K562 (cell line): ENCODE measurements around the gene CXCR5. TPM values are rescaled to one million over a fixed set of nuclear protein-coding genes. Genes with fewer than 3 reads are reported as not detected.
A peak's percentile ranks its signal among the peaks of the same experiment; 100 is the strongest.

Experiments used
- ATF7 ChIP-seq: fragments of 450-650 bp; IDR thresholded peaks from 2 replicates; pipeline ENCODE4 v1.7.1; 2014; ENCODE audit warnings: mild to moderate bottlenecking, moderate library complexity
- CHCHD3 ChIP-seq: fragments of 250-450 bp; sonication (Bioruptor Pico); IDR thresholded peaks from 2 replicates; pipeline ENCODE4 v2.1.2; 2022; ENCODE audit warnings: mild to moderate bottlenecking
- ETV6 ChIP-seq, 3 experiments: fragments of 150-350 bp in 1 of 3; sonication (generic) in 1 of 3; formaldehyde crosslinking in 1 of 3; IDR thresholded peaks; 2 replicates each; pipeline versions ENCODE4 v1.6.1 to v1.8.0; 2014 to 2022; ENCODE audit warnings: borderline replicate concordance in 2 of 3, low read depth in 2 of 3, antibody characterized with exemption in 1 of 3, low read length in 1 of 3, mild to moderate bottlenecking in 1 of 3, missing genetic modification reagents in 1 of 3
- FUS ChIP-seq: fragments of 200-400 bp; formaldehyde crosslinking; optimal IDR thresholded peaks from 2 replicates; pipeline ENCODE3; 2017; ENCODE audit warnings: low read depth, low read length
- HDAC8 ChIP-seq: fragments of 450-650 bp; IDR thresholded peaks from 2 replicates; pipeline ENCODE4 v1.6.1; 2016; ENCODE audit warnings: mild to moderate bottlenecking, missing genetic modification characterization, moderate library complexity, missing compliant biosample characterization
- HNRNPK ChIP-seq: fragments of 200-400 bp; formaldehyde crosslinking; IDR thresholded peaks from one replicate; pipeline ENCODE4 v1.6.1; 2018; ENCODE audit warnings: mild to moderate bottlenecking, low read depth, low read length; ENCODE audit not compliant: poor library complexity, severe bottlenecking
- NBN ChIP-seq: fragments of 450-650 bp; IDR thresholded peaks from 2 replicates; pipeline ENCODE4 v1.6.1; 2016; ENCODE audit warnings: low read depth, mild to moderate bottlenecking
- POLR2A ChIP-seq: fragments of 450-650 bp; conservative IDR thresholded peaks from 2 replicates; pipeline ENCODE4 v1.6.1; 2016
- SAFB ChIP-seq: fragments of 200-400 bp; formaldehyde crosslinking; IDR thresholded peaks from 2 replicates; pipeline ENCODE4 v1.6.1; 2017; ENCODE audit warnings: low read depth, low read length, borderline replicate concordance
- SMARCE1 ChIP-seq: fragments of 450-650 bp; IDR thresholded peaks from 2 replicates; pipeline ENCODE4 v1.7.1; 2016; ENCODE audit warnings: mild to moderate bottlenecking
- TBP ChIP-seq: optimal IDR thresholded peaks from 2 replicates; pipeline ENCODE3; 2011; ENCODE audit warnings: low read depth, low read length, improper control_type of control experiment
- ZNF143 ChIP-seq: sonication (generic); formaldehyde crosslinking; IDR thresholded peaks from 2 replicates; pipeline ENCODE4 v1.9.0; 2022; ENCODE audit warnings: mild to moderate bottlenecking, missing genetic modification reagents
- polyA plus RNA-seq, 8 experiments: library from polyadenylated mRNA; depleted of rRNA in 4 of 8; stranded (reverse) in 5 of 8; unstranded in 3 of 8; fragments of >200 nt; fragmentation: Nextera tagmentation in 2 of 8; fragmentation: Illumina TruSeq in 1 of 8; extraction: Ambion mirVana in 2 of 8; extraction: Trizol in 1 of 8; gene quantifications; 2 replicates each; pipeline versions ENCODE4 v1.2.1 to v1.2.3, GENCODE V29; 2011 to 2014; ENCODE audit warnings: inconsistent platforms in 1 of 8, missing spikeins in 1 of 8
- total RNA-seq, 7 experiments: library from RNA; depleted of rRNA in 6 of 7; stranded (reverse); fragments of >200 nt in 6 of 7; fragmentation: Illumina TruSeq in 2 of 7; extraction: Trizol in 2 of 7; gene quantifications; 2 replicates each; pipeline versions ENCODE4 v1.2.1 to v1.2.3, GENCODE V29; 2011 to 2021; ENCODE audit warnings: low replicate concordance in 1 of 7
- TF ChIP-seq, protein P1 (sequence below): fragments of 450-650 bp; IDR thresholded peaks from 2 replicates; pipeline ENCODE4 v1.6.1; 2016; ENCODE audit warnings: borderline replicate concordance
- TF ChIP-seq, protein P2 (sequence below), 3 experiments: fragments of 200-800 bp in 1 of 3; sonication (Bioruptor generic) in 1 of 3; sonication (generic) in 1 of 3; formaldehyde crosslinking in 1 of 3; IDR thresholded peaks; 2 replicates each; pipeline versions ENCODE4 v1.6.1 to v1.8.0; 2016 to 2022; ENCODE audit warnings: mild to moderate bottlenecking in 2 of 3, missing compliant biosample characterization in 2 of 3, missing genetic modification characterization in 2 of 3, missing genetic modification reagents in 1 of 3
- TF ChIP-seq, protein P3 (sequence below): fragments of 250-450 bp; sonication (Bioruptor Pico); IDR thresholded peaks from 2 replicates; pipeline ENCODE4 v1.9.0; 2021; ENCODE audit warnings: mild to moderate bottlenecking
- TF ChIP-seq, protein P4 (sequence below): fragments of 450-650 bp; IDR thresholded peaks from 2 replicates; pipeline ENCODE4 v1.6.1; 2016; ENCODE audit warnings: missing biosample characterization, missing genetic modification characterization
- TF ChIP-seq, protein P5 (sequence below), 2 experiments: IDR thresholded peaks; 2 replicates each; pipeline ENCODE4 v1.6.1; 2012; ENCODE audit warnings: improper control_type of control experiment in 2 of 2, low read depth in 2 of 2, low read length in 2 of 2, borderline replicate concordance in 1 of 2
- TF ChIP-seq, protein P6 (sequence below): sonication (generic); formaldehyde crosslinking; IDR thresholded peaks from 2 replicates; pipeline ENCODE4 v1.8.1; 2023; ENCODE audit warnings: mild to moderate bottlenecking, missing genetic modification reagents, moderate library complexity

CXCR5 gene
- total and polyA plus RNA-seq, 9 of the 15 experiments (the other 6 are each of a cell fraction or from before 2014, with no cell fraction given): 0.03 to 0.06 TPM; not detected in 7

DNA sequence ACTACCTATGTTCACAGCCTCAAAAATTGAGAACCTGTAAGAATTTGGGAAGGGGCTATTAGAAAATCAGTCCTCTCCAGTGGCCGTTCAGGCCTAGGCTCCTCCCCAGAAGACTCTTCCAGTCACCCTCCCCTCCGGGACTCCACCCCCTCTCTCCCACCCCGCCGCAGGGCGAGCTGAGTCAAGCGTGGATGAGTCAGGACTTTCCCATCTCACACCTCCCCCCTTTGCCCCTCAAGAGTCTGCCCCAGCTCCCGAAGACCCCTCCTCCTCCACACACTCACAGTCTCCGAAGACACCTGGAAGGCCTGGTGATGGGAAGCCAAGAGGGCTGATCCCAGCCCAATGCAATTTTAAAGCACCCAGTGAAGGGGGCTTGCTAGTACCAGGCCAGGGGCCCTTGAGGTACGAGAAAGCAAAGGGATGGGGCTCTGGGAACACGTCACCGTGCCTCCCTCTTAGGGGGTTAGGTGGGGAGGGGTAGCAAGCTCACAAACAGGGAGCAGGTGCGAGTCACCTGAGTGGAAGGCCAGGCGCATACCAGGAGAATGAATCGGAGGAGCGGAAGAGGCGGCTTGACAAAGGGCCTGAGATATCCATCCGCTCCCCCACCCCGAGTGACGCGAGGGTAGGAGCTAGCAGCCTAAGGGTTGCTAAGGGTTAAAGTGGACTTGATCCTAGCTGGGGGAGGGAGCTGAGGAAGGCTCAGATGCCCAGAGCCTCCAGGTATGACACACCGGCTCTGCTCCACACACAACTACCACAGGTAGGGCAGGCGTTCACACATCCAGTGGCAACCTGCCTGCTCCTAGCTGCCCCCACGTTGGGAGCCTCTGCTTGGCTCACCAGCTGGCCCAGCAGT, 28.4 kb downstream of the CXCR5 start (continued):
- TF ChIP-seq, protein P1, sequence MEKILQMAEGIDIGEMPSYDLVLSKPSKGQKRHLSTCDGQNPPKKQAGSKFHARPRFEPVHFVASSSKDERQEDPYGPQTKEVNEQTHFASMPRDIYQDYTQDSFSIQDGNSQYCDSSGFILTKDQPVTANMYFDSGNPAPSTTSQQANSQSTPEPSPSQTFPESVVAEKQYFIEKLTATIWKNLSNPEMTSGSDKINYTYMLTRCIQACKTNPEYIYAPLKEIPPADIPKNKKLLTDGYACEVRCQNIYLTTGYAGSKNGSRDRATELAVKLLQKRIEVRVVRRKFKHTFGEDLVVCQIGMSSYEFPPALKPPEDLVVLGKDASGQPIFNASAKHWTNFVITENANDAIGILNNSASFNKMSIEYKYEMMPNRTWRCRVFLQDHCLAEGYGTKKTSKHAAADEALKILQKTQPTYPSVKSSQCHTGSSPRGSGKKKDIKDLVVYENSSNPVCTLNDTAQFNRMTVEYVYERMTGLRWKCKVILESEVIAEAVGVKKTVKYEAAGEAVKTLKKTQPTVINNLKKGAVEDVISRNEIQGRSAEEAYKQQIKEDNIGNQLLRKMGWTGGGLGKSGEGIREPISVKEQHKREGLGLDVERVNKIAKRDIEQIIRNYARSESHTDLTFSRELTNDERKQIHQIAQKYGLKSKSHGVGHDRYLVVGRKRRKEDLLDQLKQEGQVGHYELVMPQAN: peak; percentile 55; the same call in 1 of the 2 replicates
- TF ChIP-seq ETV6 (IDR thresholded peaks at IDR 0.05; ENCODE audit: borderline replicate concordance in 1 of 2, low read depth in 2 of 2, low read length in 1 of 2) (no peak), ETV6 (CRISPR knock-in tag; IDR thresholded peaks at IDR 0.05; ENCODE audit: borderline replicate concordance) (no peak), CHCHD3 (CRISPR knock-in tag) (no peak), FUS (no peak), POLR2A (peak; percentile 68), HNRNPK (no peak), HDAC8 (peak; percentile 20; the same call in 1 of the 2 replicates), ATF7 (peak; percentile 74; the same call in 1 of the 2 replicates), SMARCE1 (peak; percentile 96), ZNF143 (CRISPR knock-in tag) (no peak), TBP (peak; percentile 9), SAFB (no peak), NBN (peak; percentile 47)
- TF ChIP-seq, protein P2, sequence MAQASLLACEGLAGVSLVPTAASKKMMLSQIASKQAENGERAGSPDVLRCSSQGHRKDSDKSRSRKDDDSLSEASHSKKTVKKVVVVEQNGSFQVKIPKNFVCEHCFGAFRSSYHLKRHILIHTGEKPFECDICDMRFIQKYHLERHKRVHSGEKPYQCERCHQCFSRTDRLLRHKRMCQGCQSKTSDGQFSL (CRISPR knock-in tag; IDR thresholded peaks at IDR 0.05): peak; percentile 82
- TF ChIP-seq, protein P2 (tag; IDR thresholded peaks at IDR 0.05): peak in 1 of 2 experiments; percentile 74; a peak in 2 of 4 replicates
- TF ChIP-seq, protein P3, sequence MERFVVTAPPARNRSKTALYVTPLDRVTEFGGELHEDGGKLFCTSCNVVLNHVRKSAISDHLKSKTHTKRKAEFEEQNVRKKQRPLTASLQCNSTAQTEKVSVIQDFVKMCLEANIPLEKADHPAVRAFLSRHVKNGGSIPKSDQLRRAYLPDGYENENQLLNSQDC: no peak
- TF ChIP-seq, protein P4, sequence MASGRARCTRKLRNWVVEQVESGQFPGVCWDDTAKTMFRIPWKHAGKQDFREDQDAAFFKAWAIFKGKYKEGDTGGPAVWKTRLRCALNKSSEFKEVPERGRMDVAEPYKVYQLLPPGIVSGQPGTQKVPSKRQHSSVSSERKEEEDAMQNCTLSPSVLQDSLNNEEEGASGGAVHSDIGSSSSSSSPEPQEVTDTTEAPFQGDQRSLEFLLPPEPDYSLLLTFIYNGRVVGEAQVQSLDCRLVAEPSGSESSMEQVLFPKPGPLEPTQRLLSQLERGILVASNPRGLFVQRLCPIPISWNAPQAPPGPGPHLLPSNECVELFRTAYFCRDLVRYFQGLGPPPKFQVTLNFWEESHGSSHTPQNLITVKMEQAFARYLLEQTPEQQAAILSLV (tag): no peak
- TF ChIP-seq, protein P5, sequence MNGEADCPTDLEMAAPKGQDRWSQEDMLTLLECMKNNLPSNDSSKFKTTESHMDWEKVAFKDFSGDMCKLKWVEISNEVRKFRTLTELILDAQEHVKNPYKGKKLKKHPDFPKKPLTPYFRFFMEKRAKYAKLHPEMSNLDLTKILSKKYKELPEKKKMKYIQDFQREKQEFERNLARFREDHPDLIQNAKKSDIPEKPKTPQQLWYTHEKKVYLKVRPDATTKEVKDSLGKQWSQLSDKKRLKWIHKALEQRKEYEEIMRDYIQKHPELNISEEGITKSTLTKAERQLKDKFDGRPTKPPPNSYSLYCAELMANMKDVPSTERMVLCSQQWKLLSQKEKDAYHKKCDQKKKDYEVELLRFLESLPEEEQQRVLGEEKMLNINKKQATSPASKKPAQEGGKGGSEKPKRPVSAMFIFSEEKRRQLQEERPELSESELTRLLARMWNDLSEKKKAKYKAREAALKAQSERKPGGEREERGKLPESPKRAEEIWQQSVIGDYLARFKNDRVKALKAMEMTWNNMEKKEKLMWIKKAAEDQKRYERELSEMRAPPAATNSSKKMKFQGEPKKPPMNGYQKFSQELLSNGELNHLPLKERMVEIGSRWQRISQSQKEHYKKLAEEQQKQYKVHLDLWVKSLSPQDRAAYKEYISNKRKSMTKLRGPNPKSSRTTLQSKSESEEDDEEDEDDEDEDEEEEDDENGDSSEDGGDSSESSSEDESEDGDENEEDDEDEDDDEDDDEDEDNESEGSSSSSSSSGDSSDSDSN (IDR thresholded peaks at IDR 0.05; ENCODE audit: borderline replicate concordance in 1 of 2, low read depth in 2 of 2, low read length in 2 of 2): 0 out of 4 replicates have a peak, but pooled peaks of 1 of the 2 experiments have one; percentile 41
- TF ChIP-seq, protein P6, sequence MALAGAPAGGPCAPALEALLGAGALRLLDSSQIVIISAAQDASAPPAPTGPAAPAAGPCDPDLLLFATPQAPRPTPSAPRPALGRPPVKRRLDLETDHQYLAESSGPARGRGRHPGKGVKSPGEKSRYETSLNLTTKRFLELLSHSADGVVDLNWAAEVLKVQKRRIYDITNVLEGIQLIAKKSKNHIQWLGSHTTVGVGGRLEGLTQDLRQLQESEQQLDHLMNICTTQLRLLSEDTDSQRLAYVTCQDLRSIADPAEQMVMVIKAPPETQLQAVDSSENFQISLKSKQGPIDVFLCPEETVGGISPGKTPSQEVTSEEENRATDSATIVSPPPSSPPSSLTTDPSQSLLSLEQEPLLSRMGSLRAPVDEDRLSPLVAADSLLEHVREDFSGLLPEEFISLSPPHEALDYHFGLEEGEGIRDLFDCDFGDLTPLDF (CRISPR knock-in tag): no peak
